HL-60 (cell line): ENCODE results near the gene PBXIP1.

ENCODE experiments used
- DNase-seq, 2 experiments: peaks; one replicate each; pipeline ENCODE4 v3.0.0-alpha.2; 2010 to 2020; ENCODE audit warnings: low read depth in 1 of 2, low spot score in 1 of 2
- H3K27ac ChIP-seq: fragments of 250-450 bp; sonication (Bioruptor Pico); replicated peaks from 2 replicates; pipeline ENCODE4 v1.5.1; 2020; ENCODE audit warnings: mild to moderate bottlenecking, moderate library complexity
- H3K27me3 ChIP-seq: fragments of 250-450 bp; sonication (Bioruptor Pico); 2 replicates; pipeline ENCODE4 v1.5.1; 2021; ENCODE audit warnings: mild to moderate bottlenecking, moderate library complexity; ENCODE audit not compliant: insufficient read depth, poor library complexity, severe bottlenecking
- H3K4me3 ChIP-seq: replicated peaks from 2 replicates; pipeline ENCODE4 v1.5.1; 2011; ENCODE audit warnings: mild to moderate bottlenecking, control low read depth, low read length; ENCODE audit not compliant: insufficient read depth
- CTCF ChIP-seq: IDR thresholded peaks from one replicate; pipeline ENCODE4 v1.5.1; 2011; ENCODE audit warnings: low read length, control low read depth, inconsistent platforms; ENCODE audit not compliant: insufficient read depth
- GABPA ChIP-seq: IDR thresholded peaks from 2 replicates; pipeline ENCODE4 v1.6.1; 2012; ENCODE audit warnings: low read depth
- POLR2AphosphoS5 ChIP-seq: IDR thresholded peaks from 2 replicates; pipeline ENCODE4 v1.6.1; 2012; ENCODE audit warnings: low read depth
- REST ChIP-seq: IDR thresholded peaks from 2 replicates; pipeline ENCODE4 v1.6.1; 2012; ENCODE audit warnings: low read depth; ENCODE audit not compliant: insufficient replicate concordance
- SPI1 ChIP-seq: IDR thresholded peaks from 2 replicates; pipeline ENCODE4 v1.6.1; 2012; ENCODE audit warnings: low read depth, mild to moderate bottlenecking, borderline replicate concordance

Gene PBXIP1

GRCh38 chr1:154962156-154962749, 6.4 kb upstream of the PBXIP1 start:
- DNase-seq: peak in 1 of 2 experiments; percentile 56
- Histone ChIP-seq H3K4me3 (peak overlapping the region; percentile 79), H3K27ac (peak overlapping the region; percentile 97), H3K27me3 (no peaks in the 10 kb centered on the region)
- no peak for TF ChIP-seq CTCF
- no peak for TF ChIP-seq REST
- TF ChIP-seq SPI1: no peak; the same call in 1 of the 2 replicates
- TF ChIP-seq GABPA: no peak
- TF ChIP-seq POLR2AphosphoS5: no peak

- TF ChIP-seq SPI1 (no peak), REST (no peak), POLR2AphosphoS5 (peak; percentile 76), GABPA (peak; percentile 88), CTCF (peak; percentile 9)
- Histone ChIP-seq H3K27me3 (no peaks in the 10 kb centered on the region), H3K27ac (peak within 1 kb of the TSS; percentile 97), H3K4me3 (peak within 1 kb of the TSS; percentile 79)
- DNase-seq: peak; percentile 81 to 90
Measured at GRCh38 chr1:154961207-154962155, 5.6 kb upstream of the PBXIP1 start, which contains the start of gene PYGO2. Gene PYGO2, minus strand, starts transcription at chr1:154961782. Its CDS starts 206 bp downstream, at chr1:154961576.

- peak overlapping the region; percentile 97 for H3K27ac ChIP-seq
- H3K4me3 ChIP-seq: peak overlapping the region; percentile 79
- no peak for DNase-seq
- H3K27me3 ChIP-seq: no peaks in the 10 kb centered on the region
- TF ChIP-seq GABPA (no peak), POLR2AphosphoS5 (no peak), CTCF (no peak), SPI1 (no peak), REST (no peak)
Measured at GRCh38 chr1:154960446-154961136, 4.7 kb upstream of the PBXIP1 start.
